Measurements from ENCODE around the gene ZC3H12D.
A peak's percentile ranks its signal among the peaks of the same experiment; 100 is the strongest.

ZC3H12D gene

GRCh38 chr6:149441740-149442139, 43.1 kb downstream of the ZC3H12D start:
- ATAC-seq (no peak), DNase-seq (no peak)

- no peak for DNase-seq
- no peak for ATAC-seq
These were observed 43.8 kb downstream of the ZC3H12D start for GRCh38 chr6:149440735-149441671.

- ATAC-seq (no peak), DNase-seq (no peak)
These were observed 45.2 kb downstream of the ZC3H12D start for GRCh38 chr6:149439626-149440025.

DNA sequence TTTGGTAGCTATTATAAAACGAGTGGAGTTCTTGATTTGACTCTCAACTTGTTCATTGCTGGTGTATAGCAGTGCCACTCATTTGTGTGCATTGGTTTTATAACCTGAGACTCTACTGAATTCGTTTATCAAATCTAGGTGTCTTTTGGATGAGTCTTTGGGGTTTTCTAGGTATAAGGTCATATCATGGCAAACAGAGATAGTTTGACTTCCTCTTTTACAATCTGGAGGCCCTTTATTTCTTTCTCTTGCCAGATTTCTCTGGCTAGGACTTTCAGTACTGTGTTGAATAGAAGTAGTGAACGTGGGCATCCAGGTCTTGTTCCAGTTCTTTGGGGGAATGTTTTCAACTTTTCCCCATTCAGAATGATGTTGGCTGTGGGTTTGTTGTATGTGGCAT, 46.0 kb downstream of the ZC3H12D start:
- DNase-seq, result no peak
- no peak for ATAC-seq

- ATAC-seq, result no peak
- no peak for DNase-seq
These were observed 47.6 kb downstream of the ZC3H12D start for GRCh38 chr6:149437212-149437611.

DNA sequence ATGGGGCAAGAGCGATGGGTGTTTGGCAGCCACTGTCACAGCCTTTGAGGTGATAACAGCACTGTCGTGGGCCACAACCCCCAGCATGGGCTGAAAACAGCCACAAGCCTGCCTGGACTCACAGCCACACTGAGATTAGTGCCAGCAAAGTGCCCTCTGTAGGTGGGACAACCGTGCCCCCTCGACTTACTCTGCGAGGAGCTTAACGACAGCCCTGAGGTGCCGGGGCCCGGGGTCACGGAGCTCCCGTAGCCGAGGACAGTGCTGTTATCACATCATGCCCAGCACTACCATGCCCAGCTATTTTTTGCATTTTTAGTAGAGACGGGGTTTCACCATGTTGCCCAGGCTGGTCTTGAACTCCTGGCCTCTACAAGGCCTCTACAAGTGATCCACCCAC, 48.2 kb downstream of the ZC3H12D start:
- DNase-seq (no peak), ATAC-seq (no peak)

DNA sequence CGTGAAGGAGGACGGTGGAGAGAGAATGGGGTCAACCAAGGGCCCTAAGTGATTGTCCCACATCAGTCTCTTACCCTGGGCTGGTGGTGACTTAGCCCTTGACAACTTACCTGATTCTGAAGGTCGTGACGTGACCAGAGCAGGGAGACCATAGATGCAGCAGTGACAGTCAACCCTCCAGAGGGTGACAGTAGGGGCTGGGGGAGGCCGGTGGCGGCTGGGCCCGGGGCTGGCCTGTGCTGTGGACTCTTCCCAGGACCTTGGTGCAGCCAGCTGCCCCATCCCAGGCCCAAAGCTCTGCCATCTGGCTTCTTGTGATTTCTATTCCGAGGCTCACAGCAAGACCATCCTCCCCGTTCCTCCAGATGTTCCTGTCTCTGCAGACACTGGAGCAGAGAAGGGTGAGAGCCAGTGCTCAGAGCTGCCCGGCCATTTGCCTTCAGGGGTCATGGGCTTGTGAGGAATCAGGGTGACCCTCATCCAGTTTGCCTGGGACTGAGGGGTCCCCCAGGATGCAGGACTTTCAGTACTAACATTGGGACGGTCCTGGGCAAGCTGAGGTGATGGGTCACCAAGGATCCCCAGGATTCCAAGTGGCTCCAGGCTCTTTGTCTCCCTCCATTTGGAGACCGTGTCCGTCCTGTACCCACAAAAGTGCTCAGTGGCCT, 48.8 kb downstream of the ZC3H12D start:
- ATAC-seq, result no peak

DNA sequence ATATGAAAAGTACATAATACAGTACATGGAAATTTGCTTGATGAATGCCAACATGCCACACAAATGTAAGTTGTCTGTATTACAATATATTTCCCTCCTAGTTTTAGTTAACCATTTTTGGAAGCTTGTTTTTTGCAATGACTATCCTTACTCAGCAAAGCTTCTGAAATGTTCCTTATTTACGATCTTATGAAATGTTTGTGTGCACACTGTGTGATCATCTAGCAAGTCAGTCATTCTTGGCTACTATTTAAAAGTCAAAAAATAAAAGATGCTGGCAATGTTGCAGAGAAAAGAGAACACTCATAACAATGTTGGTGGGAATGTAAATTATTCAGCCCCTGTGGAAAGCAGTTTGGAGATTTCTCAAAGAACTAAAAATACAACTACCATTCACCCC, 50.9 kb downstream of the ZC3H12D start:
- DNase-seq, result no peak
- ATAC-seq, result no peak

More for the DNA sequence above, 48.8 kb downstream of the ZC3H12D start:
- DNase-seq, result no peak

GRCh38 chr6:149433405-149433804, 51.4 kb downstream of the ZC3H12D start:
- no peak for DNase-seq
- ATAC-seq, result no peak

DNA sequence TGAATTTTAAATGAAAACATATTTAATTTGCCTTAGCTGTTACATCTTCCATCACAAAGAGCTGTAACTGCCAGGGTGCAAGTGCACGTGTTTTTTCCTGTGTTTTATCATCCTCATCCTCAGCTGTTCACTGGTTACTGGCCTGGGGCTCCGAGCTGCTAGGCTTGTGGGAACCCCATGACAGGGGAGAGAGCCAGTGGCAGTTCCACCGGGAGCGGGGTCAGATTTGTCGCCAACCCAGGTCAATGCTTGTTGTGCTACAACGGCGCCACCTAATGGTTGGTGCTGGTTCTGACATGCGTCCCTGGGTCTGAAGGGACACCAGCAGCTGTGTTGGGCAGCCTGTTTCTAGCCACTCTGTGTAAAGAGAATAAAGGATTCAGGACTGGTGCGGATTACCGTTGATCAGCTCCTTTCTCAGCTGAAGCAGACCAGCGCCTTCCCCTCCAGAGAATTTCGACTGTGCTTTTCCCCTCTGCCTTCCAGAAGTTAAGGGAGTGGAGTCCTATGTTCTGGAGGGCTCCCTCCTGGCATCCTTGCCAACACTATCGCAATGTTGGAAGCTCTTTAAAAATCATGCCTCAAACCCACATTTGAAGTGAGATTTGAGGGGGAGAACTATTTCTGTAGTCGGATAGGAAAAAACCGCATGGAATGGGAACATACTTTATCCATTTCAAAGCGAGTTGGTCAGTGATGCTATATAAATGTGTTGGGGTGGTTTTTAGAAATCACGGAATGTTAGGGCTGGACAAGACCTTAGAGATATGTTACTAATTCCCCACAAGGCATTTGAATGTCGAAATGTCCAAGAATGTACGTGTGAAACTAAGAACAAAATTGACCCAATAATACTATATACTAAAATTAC, 52.7 kb downstream of the ZC3H12D start:
- DNase-seq, result peak; percentile 93
- ATAC-seq, result peak; percentile 93

DNA sequence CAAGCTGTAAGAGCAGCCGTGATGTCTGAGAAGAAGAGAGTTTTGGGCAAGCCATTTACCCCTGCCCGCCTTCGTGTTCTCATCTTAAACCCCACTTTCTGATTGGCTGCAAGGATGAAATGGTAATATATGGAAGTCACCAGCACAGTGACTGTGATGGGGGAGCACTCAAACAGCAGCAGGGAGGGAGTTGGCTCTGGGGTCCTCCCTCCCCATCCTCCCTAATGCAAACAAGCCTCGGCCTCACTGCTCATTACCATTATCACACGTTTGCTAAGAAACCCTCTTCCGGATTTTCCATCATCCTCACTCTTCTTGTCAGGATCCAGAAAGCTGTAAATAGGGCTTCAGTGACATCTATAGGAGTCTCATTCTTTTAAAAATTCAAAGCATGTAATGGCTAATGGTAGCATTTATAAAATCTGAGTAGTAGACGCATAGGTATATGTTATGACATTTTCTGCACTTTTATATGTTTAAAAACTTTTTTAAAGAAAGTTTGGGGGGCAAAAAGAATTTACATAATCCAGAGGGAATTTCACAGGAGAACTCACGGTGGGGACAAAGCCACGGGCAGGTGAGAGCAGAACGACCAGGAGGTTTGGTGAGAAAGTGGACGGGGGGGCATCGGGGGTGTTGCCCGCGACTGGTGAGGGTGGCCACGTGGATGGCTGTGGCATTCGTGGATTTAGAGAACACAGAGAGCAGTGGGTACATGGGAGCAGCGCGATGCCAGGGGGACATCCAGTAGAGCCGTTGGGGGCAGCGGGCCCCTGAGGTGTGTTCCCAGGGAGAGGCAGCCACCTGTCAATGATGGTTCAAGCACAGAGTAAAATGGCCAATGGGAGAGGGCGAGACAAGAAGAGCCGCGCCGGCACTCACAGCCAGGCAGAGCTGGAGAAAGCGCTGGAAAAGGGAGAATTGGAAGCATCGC, 55.1 kb downstream of the ZC3H12D start:
- DNase-seq (no peak), ATAC-seq (no peak)

- DNase-seq (no peak), ATAC-seq (no peak)
These were observed 56.2 kb downstream of the ZC3H12D start for GRCh38 chr6:149428606-149429005.

GRCh38 chr6:149425754-149426153, 59.1 kb downstream of the ZC3H12D start:
- ATAC-seq (no peak), DNase-seq (no peak)

- DNase-seq (no peak), ATAC-seq (no peak)
These were observed 59.6 kb downstream of the ZC3H12D start for GRCh38 chr6:149425224-149425623.

- DNase-seq, result no peak
- no peak for ATAC-seq
These were observed 60.8 kb downstream of the ZC3H12D start for GRCh38 chr6:149423964-149424440.

- ATAC-seq, result no peak
These were observed 62.2 kb downstream of the ZC3H12D start for GRCh38 chr6:149422581-149422980.

DNA sequence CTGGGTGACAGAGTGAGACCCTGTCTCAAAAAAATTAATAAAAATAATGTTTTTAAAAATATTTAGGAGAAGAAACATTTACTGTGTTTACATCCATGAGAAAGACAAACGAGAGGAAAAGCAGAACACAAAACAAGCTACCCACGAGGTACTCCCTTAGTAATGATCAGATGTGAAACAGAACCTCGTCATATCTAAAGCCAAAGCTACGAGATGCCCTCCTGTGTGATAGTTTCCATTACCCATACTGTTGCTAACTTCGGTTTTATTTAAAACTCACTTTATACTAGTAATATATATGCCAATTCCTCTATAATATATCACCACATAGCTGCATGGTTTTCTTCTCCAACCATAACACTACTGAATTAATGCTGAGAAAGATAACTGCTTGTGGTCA, 63.7 kb downstream of the ZC3H12D start:
- ATAC-seq, result no peak
- DNase-seq, result no peak

More at GRCh38 chr6:149422581-149422980, 62.2 kb downstream of the ZC3H12D start:
- no peak for DNase-seq

- DNase-seq, result no peak
- no peak for ATAC-seq
These were observed 65.0 kb downstream of the ZC3H12D start for GRCh38 chr6:149419696-149420404.

DNA sequence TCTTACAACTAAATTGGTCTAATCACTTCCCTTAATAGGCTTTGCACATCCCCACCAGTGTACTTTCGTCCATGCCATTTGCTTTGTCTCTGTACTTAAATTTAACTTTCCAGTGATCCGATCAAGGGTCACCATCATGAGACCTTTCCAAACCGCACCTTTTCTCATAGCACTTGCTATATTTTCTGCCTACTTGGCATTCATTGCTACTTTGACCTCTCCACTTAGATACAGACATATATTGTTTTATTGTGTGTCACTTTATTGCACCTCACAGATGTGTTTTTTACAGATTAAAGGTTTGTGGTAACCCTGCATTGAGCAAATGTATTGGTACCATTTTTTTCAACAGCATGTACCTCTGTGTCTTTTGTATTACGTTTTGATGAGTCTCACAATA, 70.0 kb downstream of the ZC3H12D start:
- DNase-seq (no peak), ATAC-seq (no peak)

DNA sequence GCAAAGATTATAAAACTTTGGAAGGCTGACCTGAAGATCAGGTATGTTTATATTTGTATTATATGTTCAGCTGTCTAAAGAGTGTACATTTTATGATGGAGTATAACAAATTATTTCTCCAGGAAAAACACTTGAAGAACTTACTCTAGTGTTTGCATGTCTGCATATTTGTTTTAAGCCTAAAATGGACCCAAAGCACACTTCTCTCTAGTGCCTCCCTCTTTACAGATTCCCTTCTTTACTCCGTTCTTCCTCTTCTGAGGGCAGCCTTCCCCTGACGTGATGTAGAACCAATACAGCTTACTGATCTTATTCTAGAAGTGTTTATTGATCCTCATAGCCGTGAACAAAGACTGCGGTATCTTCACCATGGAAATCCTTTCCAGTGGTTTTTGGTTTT, 70.8 kb downstream of the ZC3H12D start:
- ATAC-seq, result no peak
- no peak for DNase-seq

GRCh38 chr6:149410557-149410956, 74.3 kb downstream of the ZC3H12D start:
- ATAC-seq (no peak), DNase-seq (no peak)

Measured in stimulated activated naive CD8-positive, alpha-beta T cell treated with anti-CD3 and anti-CD28 coated beads, Interleukin-15, Interleukin-2, amounts not matched to agents 100 U/mL and 50 U/mL, for 24 hours (primary cell).